Measurements from ENCODE around the gene ACOXL.
"Not testable (repeated sequence)": the region's sequence is repeated elsewhere in the genome, so short reads cannot be mapped to it uniquely, and the experiment has no call there.

ACOXL gene

GRCh38 chr2:111072220-111072871, 340.0 kb downstream of the ACOXL start:
- no peak for DNase-seq

- DNase-seq, result not testable (repeated sequence)
Observed at GRCh38 chr2:111082659-111083058, 350.3 kb downstream of the ACOXL start.

- no peak for DNase-seq
Observed at GRCh38 chr2:111091811-111092211, 359.4 kb downstream of the ACOXL start.

GRCh38 chr2:111094691-111095090, 362.3 kb downstream of the ACOXL start:
- no peak for DNase-seq

- DNase-seq, result no peak
Observed at GRCh38 chr2:111095434-111095833, 363.1 kb downstream of the ACOXL start.

- DNase-seq, result no peak
Observed at GRCh38 chr2:111099402-111099801, 367.0 kb downstream of the ACOXL start.

GRCh38 chr2:111100087-111100764, 367.9 kb downstream of the ACOXL start:
- DNase-seq, result no peak

GRCh38 chr2:111100765-111101162, 368.4 kb downstream of the ACOXL start:
- DNase-seq, result no peak

- no peak for DNase-seq
Observed at GRCh38 chr2:111101592-111101991, 369.2 kb downstream of the ACOXL start.

- no peak for DNase-seq
Observed at GRCh38 chr2:111102216-111102615, 369.8 kb downstream of the ACOXL start.

GRCh38 chr2:111105926-111106325, 373.6 kb downstream of the ACOXL start:
- DNase-seq, result no peak

GRCh38 chr2:111106706-111107105, 374.3 kb downstream of the ACOXL start:
- no peak for DNase-seq

GRCh38 chr2:111108745-111109271, 376.4 kb downstream of the ACOXL start:
- no peak for DNase-seq

- no peak for DNase-seq
Observed at GRCh38 chr2:111111101-111111755, 378.9 kb downstream of the ACOXL start.

GRCh38 chr2:111113838-111114237, 381.5 kb downstream of the ACOXL start:
- no peak for DNase-seq

GRCh38 chr2:111116011-111116746, 383.8 kb downstream of the ACOXL start:
- no peak for DNase-seq

GRCh38 chr2:111116843-111117597, 384.6 kb downstream of the ACOXL start:
- peak; percentile 79 for DNase-seq

- DNase-seq, result peak; percentile 26
Observed at GRCh38 chr2:111117598-111118480, 385.5 kb downstream of the ACOXL start.

GRCh38 chr2:111118481-111118980, 386.2 kb downstream of the ACOXL start:
- no peak for DNase-seq

- DNase-seq, result peak; percentile 43
Observed at GRCh38 chr2:111118981-111119821, 386.8 kb downstream of the ACOXL start.
